Omental fat pad (tissue), 4 donors: Measurements from ENCODE around the gene TMEM164. TPM values are rescaled to one million over a fixed set of nuclear protein-coding genes. Genes with fewer than 3 reads are reported as not detected.

ENCODE experiments used
- ATAC-seq: fragments of 150-250 bp; one replicate; pipeline ENCODE4 v1.9.1; 2016; ENCODE audit warnings: mild to moderate bottlenecking, moderate library complexity; ENCODE audit not compliant: low FRiP score
- DNase-seq: peaks from one replicate; pipeline ENCODE4 v3.0.0-alpha.2; 2019; ENCODE audit warnings: low spot score
- total RNA-seq, 4 donors: library from RNA; depleted of rRNA; stranded (reverse); fragments of >200 nt; gene quantifications; one replicate each; pipeline ENCODE4 v1.1.0, GENCODE V29; 2016
- TF ChIP-seq, protein P1 (sequence below), 3 donors: fragments of 450-650 bp; IDR thresholded peaks; one replicate each; pipeline ENCODE4 v1.5.1; 2016 to 2017; ENCODE audit warnings: antibody characterized with exemption in 3 of 3, mild to moderate bottlenecking in 3 of 3, moderate library complexity in 2 of 3

The TMEM164 gene
- total RNA-seq, 4 donors from 2014 or later: 24.6 to 56.9 (median 42.1) TPM

DNA sequence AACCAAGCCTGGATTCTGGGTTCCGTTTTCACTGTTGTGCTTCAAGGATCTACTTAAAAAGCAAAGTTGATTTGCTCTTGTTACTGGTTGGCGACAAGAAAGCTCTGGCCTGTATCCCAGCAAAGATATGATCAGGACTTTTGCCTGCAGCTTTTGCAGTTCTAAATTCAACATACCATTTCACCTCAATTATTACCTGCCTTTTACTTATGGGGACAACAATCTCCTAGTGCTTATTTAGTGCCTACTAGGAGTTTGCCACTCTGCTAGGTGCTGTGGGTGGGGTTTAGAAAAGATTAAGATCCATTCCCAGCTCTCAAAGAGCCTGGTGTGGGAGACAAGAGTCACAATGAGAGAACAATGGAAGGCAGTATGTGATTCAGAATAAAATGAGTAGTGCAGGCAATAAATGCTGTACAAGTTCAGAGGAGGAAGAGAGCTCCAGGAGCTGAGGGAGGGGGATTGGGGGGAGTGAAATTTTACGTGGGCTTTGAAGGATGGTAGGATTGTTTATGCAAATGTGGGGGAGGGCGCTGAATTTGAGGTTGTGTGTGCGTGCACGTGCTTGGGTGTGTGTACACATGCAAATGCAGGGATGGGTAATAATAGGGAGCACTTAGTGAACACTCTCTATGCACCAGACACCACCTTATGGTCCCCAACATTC lies 5.0 kb upstream of the TMEM164 start:
- TF ChIP-seq, protein P1, sequence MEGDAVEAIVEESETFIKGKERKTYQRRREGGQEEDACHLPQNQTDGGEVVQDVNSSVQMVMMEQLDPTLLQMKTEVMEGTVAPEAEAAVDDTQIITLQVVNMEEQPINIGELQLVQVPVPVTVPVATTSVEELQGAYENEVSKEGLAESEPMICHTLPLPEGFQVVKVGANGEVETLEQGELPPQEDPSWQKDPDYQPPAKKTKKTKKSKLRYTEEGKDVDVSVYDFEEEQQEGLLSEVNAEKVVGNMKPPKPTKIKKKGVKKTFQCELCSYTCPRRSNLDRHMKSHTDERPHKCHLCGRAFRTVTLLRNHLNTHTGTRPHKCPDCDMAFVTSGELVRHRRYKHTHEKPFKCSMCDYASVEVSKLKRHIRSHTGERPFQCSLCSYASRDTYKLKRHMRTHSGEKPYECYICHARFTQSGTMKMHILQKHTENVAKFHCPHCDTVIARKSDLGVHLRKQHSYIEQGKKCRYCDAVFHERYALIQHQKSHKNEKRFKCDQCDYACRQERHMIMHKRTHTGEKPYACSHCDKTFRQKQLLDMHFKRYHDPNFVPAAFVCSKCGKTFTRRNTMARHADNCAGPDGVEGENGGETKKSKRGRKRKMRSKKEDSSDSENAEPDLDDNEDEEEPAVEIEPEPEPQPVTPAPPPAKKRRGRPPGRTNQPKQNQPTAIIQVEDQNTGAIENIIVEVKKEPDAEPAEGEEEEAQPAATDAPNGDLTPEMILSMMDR (IDR thresholded peaks at IDR 0.05): no peak
- DNase-seq: no peak
- no peak for ATAC-seq

DNA sequence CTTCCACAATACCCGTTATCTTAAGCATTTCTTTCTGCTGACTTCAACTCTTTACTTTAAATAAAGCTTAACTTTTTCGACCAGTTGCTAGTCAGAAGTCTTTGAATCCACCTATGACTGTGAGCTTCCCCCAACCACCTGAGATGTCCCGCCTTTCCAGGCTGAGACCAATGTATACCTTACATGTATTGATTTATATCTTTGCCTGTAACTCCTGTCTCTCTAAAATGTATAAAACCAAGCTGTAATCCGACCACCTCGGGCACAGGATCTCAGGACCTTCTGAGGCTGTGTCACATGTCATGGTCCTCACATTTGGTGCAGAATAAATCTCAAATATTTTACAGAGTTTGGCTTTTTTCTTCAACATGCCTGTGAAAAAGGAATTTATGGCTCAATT lies 2.9 kb upstream of the TMEM164 start:
- ATAC-seq: no peak
- no peak for DNase-seq
- TF ChIP-seq, protein P1 (IDR thresholded peaks at IDR 0.05): no peak

DNA sequence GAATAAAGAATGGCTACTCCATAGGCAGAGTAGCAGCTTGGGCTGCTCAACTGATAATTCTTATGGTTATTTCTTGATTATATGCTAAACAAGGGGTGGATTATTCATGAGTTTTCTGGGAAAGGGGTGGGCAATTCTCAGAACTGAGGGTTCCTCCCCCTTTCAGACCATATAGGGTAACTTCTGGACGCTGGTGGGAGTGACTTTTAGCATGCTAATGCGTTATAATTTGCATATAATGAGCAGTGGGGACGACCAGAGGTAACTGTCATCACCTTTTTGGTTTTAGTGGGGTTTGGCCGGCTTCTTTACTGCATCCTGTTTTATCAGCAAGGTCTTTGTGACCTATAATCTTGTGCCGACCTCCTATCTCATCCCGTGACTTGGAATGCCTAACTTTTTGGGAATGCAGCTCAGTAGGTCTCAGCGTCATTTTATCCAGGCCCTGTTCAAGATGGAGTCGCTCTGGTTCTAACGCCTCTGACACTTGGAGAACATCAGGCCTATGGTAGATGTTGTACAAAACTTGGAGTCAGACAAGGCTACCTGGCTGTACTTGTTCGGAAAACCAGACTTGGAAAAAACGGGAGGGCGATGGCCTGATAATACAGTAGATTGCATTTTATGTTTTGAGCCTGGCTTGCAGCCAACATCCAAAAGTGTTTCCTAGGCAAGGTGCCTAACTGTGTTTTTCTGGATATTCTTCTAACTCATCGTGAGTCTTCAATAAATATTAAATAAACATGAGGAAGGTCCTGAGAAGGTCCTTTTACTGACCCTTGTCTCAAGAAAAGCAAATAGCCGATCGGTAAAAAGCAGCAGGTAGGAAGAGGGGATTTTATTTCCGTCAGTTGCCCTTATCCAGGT lies 1.8 kb upstream of the TMEM164 start:
- ATAC-seq (no peak), DNase-seq (no peak)
- TF ChIP-seq, protein P1 (IDR thresholded peaks at IDR 0.05): no peak

DNA sequence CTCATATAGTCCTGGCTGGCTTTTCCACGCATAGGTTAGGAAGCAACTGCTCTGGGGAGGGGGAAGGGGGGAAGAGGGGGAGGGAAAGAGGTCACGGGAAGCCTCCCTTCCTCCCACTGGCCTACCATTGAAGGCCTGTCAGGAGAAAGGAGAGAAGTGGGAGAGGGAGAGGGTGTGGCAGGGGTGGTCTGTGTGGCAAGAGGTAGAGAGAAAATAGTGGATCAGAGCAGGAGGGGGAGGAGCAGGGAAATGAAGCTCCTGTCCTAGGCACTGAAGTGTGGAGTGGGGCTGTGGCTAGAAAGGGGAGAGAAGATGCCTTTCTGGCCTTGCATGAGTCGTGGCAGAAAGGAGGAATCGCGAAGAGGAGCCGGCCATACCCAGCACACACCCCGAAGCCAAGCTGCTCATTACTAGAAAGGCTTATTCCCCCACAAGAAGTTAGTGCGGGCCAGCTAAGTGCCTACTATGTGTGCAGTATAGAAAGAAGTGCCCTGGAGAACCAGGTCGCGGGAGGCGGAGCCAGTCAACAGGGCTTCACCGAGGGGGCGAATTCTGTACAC lies 1.1 kb upstream of the TMEM164 start:
- TF ChIP-seq, protein P1 (IDR thresholded peaks at IDR 0.05): no peak
- ATAC-seq: no peak
- no peak for DNase-seq

DNA sequence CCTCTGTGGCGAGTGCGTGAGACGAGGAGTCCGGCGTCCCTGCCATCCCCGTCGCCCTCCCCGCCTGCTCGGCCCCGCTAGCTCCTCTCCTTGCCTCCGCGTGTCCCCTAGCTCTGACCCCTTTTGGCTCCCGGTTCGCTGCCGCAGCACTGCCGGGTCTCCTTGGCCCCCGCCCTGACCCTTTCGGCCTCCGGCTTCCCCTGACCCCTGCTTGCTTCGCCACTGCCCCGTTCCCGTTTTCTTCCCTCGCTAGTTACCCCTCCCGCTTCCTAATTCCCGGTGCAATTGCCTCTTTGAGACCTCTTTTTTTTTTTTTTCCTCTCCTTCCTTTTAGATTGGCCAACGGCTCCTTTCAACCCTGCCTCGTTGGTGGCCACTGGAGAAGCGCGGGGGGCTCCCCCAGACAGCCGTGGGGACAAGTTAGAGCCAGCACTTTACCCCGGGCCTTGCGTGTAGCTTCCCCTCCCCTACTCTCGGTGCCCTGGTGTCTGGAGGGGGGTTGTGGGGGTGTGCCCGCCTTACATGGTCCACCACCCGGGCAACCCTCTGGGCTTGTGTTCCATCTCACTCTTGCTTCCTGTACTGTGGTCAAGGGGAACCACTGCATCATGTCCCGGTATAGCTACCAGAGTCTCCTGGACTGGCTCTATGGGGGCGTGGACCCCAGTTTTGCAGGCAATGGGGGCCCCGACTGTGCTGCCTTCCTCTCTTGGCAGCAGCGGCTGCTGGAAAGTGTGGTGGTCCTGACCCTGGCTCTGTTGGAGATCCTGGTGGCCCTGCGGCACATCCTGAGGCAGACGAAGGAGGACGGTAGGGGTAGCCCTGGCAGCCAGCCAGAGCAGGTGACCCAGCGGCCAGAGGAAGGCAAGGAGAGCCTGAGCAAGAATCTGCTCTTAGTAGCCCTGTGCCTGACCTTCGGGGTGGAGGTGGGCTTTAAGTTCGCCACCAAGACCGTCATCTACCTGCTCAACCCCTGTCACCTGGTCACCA lies 548 bp downstream of the TMEM164 start:
- DNase-seq (no peak), ATAC-seq (no peak)
- TF ChIP-seq, protein P1 (IDR thresholded peaks at IDR 0.05): no peak

DNA sequence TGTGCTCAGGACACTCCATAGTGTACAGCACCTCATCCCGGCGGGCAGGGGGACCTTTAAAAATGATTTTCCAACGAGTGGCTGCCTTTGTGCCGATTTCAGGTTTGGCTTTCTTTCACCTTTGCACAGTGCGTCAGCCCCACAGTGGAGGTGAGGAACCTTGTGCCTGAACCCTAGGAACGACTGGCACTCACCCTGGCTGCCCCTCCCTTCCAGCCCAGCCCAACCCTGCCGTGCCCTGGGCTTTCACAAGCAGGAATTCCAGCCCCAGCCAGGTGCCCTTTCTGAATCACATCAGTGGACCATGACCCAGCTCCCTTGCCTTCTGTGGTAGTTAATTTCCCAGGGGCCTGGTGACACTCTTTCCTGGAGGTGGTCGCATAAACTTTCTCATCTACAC lies 1.3 kb downstream of the TMEM164 start:
- DNase-seq (no peak), ATAC-seq (no peak)
- TF ChIP-seq, protein P1 (IDR thresholded peaks at IDR 0.05): no peak
